ENCODE measurements around the gene CARD11. TPM values are rescaled to one million over a fixed set of nuclear protein-coding genes. Genes with fewer than 3 reads are reported as not detected.

Gene CARD11
- total and polyA plus RNA-seq, 2 of the 13 experiments (the other 11 are each of a cell fraction or from before 2014, with no cell fraction given) = 0.04 TPM; not detected in 1

- TF ChIP-seq ZUFSP (CRISPR knock-in tag; IDR thresholded peaks at IDR 0.05; ENCODE audit: borderline replicate concordance) = no peak
- TF ChIP-seq DR1 (CRISPR knock-in tag; IDR thresholded peaks at IDR 0.05) = no peak
Measured at GRCh38 chr7:3055626-3056025, 12.0 kb upstream of the CARD11 start (continued).

GRCh38 chr7:3042861-3043489, 692 bp downstream of the CARD11 start:
- BruUV-seq (replicated peaks) = no TSS peak
- no peak overlapping the region for H2AFZ ChIP-seq (ENCODE audit: low read length)
- TF ChIP-seq ERF (CRISPR knock-in tag; IDR thresholded peaks at IDR 0.05) (no peak), ZFX (CRISPR knock-in tag; IDR thresholded peaks at IDR 0.05; ENCODE audit: low read depth) (no peak), PCBP1 (IDR thresholded peaks at IDR 0.05; ENCODE audit: borderline replicate concordance, low read depth, low read length) (no peak), ZNF724P (CRISPR knock-in tag; IDR thresholded peaks at IDR 0.05; ENCODE audit: borderline replicate concordance) (no peak), POLR2AphosphoS5 (IDR thresholded peaks at IDR 0.05; ENCODE audit: low read depth, low read length) (no peak), ZNF841 (CRISPR knock-in tag; IDR thresholded peaks at IDR 0.05; ENCODE audit: borderline replicate concordance) (no peak), ZNF597 (CRISPR knock-in tag; IDR thresholded peaks at IDR 0.05) (no peak), ZNF672 (CRISPR knock-in tag; IDR thresholded peaks at IDR 0.05) (no peak), ZBTB38 (CRISPR knock-in tag; IDR thresholded peaks at IDR 0.05) (no peak), TCF12 (IDR thresholded peaks at IDR 0.05) (no peak), TCF12 (CRISPR knock-in tag; IDR thresholded peaks at IDR 0.05) (no peak), SKI (IDR thresholded peaks at IDR 0.05; ENCODE audit: partially characterized antibody) (no peak), ZNF616 (CRISPR knock-in tag; IDR thresholded peaks at IDR 0.05; ENCODE audit: low read depth) (no peak), RFXAP (CRISPR knock-in tag; IDR thresholded peaks at IDR 0.05; ENCODE audit: borderline replicate concordance) (no peak), HMGA1 (CRISPR knock-in tag; conservative IDR thresholded peaks at IDR 0.05) (no peak), ZNF30 (CRISPR knock-in tag; IDR thresholded peaks at IDR 0.05) (no peak), ZNF234 (CRISPR knock-in tag; conservative IDR thresholded peaks at IDR 0.05) (no peak), KLF15 (CRISPR knock-in tag; IDR thresholded peaks at IDR 0.05; ENCODE audit: borderline replicate concordance) (no peak), PTBP1 (IDR thresholded peaks at IDR 0.05; ENCODE audit: low read depth, low read length, poor library complexity, severe bottlenecking) (no peak)

More at GRCh38 chr7:3042861-3043489, 692 bp downstream of the CARD11 start:
- POLR2A ChIA-PET = no interaction called here
- Histone ChIP-seq H3K4me1 (ENCODE audit: insufficient read depth, low read length) (no peaks in the 10 kb centered on the region), H3K36me3 (replicated peaks in 1 of 2; ENCODE audit: control insufficient read depth in 1 of 2, insufficient read depth in 2 of 2, low read length in 2 of 2) (no peaks in the 10 kb centered on the region), H3K9me3 (ENCODE audit: low read length) (no peaks in the 10 kb centered on the region), H3K79me2 (ENCODE audit: insufficient read depth, low read length) (no peaks in the 10 kb centered on the region), H3K4me2 (ENCODE audit: low read depth, low read length) (no peak overlapping the region; the same call in 1 of the 2 replicates), H3K27me3 (ENCODE audit: control insufficient read depth in 1 of 2, insufficient read depth in 2 of 2, low read length in 2 of 2) (peaks cover 0 to 7% of the 10 kb centered on the region in 2 experiments; a peak in 2 of 5 replicates), H4K20me1 (ENCODE audit: insufficient read depth, low read length) (no peaks in the 10 kb centered on the region), H3K27ac (ENCODE audit: extremely low read length, insufficient read depth, low read length) (no peak overlapping the region), H3K4me3 (replicated peaks in 1 of 3; ENCODE audit: insufficient read depth in 1 of 3, low read depth in 2 of 3, low read length in 3 of 3) (no peak overlapping the region; a peak in 1 of 6 replicates), H3K9ac (ENCODE audit: insufficient read depth, low read depth, low read length) (no peak overlapping the region)
- DNase-seq (ENCODE audit: low spot score) (no peak), FAIRE-seq (no peak), ATAC-seq (no peak; the same call in 1 of the 3 replicates)
- CTCF ChIA-PET (ENCODE audit: low intra/inter-chr PET ratio, low total read pairs) = no interaction called here
- in situ Hi-C loops (cut with HindIII; ENCODE audit: extremely low pct_ligation_motif_present, low pct_unique_long_range_greater_than_20kb) = no loop called here
- intact Hi-C loops (cut with micrococcal nuclease; ENCODE audit: unreplicated experiment) = no loop called here
- WGBS (ENCODE audit: low lambda C conversion rate) = 29% methylated on average over 10 of the region's 17 CpGs
